H9 (cell line): ENCODE data around the gene RDH11. TPM values are rescaled to one million over a fixed set of nuclear protein-coding genes. Genes with fewer than 3 reads are reported as not detected.

Experiments
- DNase-seq: peaks from one replicate; pipeline ENCODE4 v3.0.0-alpha.2; 2017
- H2AFZ ChIP-seq: one replicate; pipeline ENCODE4 v1.6.1; 2013; ENCODE audit warnings: mild to moderate bottlenecking, low read length, control low read depth, moderate library complexity
- H2AK5ac ChIP-seq: 2 replicates; pipeline ENCODE4 v1.6.1; 2013; ENCODE audit warnings: low read length, control low read depth, mixed read lengths; ENCODE audit not compliant: insufficient read length
- H2BK120ac ChIP-seq: one replicate; pipeline ENCODE4 v1.6.1; 2013; ENCODE audit warnings: low read depth, mild to moderate bottlenecking, low read length, control low read depth, inconsistent platforms; ENCODE audit not compliant: poor library complexity, severe bottlenecking
- H2BK12ac ChIP-seq: 2 replicates; pipeline ENCODE4 v1.6.1; 2013; ENCODE audit warnings: low read length, control low read depth, mixed read lengths, low read depth; ENCODE audit not compliant: insufficient read length
- H2BK15ac ChIP-seq: 2 replicates; pipeline ENCODE4 v1.6.1; 2013; ENCODE audit warnings: low read depth, low read length, control low read depth
- H2BK20ac ChIP-seq: one replicate; pipeline ENCODE4 v1.6.1; 2013; ENCODE audit warnings: low read depth, mild to moderate bottlenecking, low read length, control low read depth, inconsistent platforms; ENCODE audit not compliant: poor library complexity, severe bottlenecking
- H2BK5ac ChIP-seq: 2 replicates; pipeline ENCODE4 v1.6.1; 2013; ENCODE audit warnings: low read length, control low read depth, mixed read lengths; ENCODE audit not compliant: insufficient read length
- H3K14ac ChIP-seq: 2 replicates; pipeline ENCODE4 v1.6.1; 2013; ENCODE audit warnings: low read length, control low read depth; ENCODE audit not compliant: insufficient read depth
- H3K18ac ChIP-seq: 2 replicates; pipeline ENCODE4 v1.6.1; 2013; ENCODE audit warnings: low read depth, mild to moderate bottlenecking, mixed read lengths, low read length, control low read depth; ENCODE audit not compliant: insufficient read length
- H3K23ac ChIP-seq: 2 replicates; pipeline ENCODE4 v1.6.1; 2013; ENCODE audit warnings: low read length, control low read depth, mixed read lengths, low read depth; ENCODE audit not compliant: insufficient read length
- H3K23me2 ChIP-seq: 2 replicates; pipeline ENCODE4 v1.6.1; 2013; ENCODE audit warnings: low read depth, mild to moderate bottlenecking, mixed read lengths, low read length, control low read depth; ENCODE audit not compliant: insufficient read length, poor library complexity, severe bottlenecking
- H3K27ac ChIP-seq: 2 replicates; pipeline ENCODE4 v1.5.1; 2013; ENCODE audit warnings: low read length, control low read depth, mixed read lengths, low read depth; ENCODE audit not compliant: insufficient read length
- H3K27me3 ChIP-seq: 2 replicates; pipeline ENCODE4 v1.6.1; 2013; ENCODE audit warnings: low read length, control low read depth, inconsistent platforms; ENCODE audit not compliant: insufficient read depth
- H3K4ac ChIP-seq: 2 replicates; pipeline ENCODE4 v1.6.1; 2013; ENCODE audit warnings: low read depth, mild to moderate bottlenecking, control low read depth, inconsistent platforms, low read length, moderate library complexity
- H3K4me1 ChIP-seq: 2 replicates; pipeline ENCODE4 v1.6.1; 2013; ENCODE audit warnings: low read length, control low read depth, inconsistent platforms; ENCODE audit not compliant: insufficient read depth
- H3K4me2 ChIP-seq: 2 replicates; pipeline ENCODE4 v1.6.1; 2013; ENCODE audit warnings: low read length, control low read depth, mixed read lengths; ENCODE audit not compliant: insufficient read length, insufficient read depth
- H3K56ac ChIP-seq: 2 replicates; pipeline ENCODE4 v1.6.1; 2013; ENCODE audit warnings: low read depth, mild to moderate bottlenecking, mixed read lengths, low read length, control low read depth; ENCODE audit not compliant: insufficient read length
- H3K79me1 ChIP-seq: 2 replicates; pipeline ENCODE4 v1.6.1; 2013; ENCODE audit warnings: low read depth, mild to moderate bottlenecking, moderate library complexity, low read length, control low read depth, inconsistent platforms; ENCODE audit not compliant: insufficient read depth, poor library complexity, severe bottlenecking
- H3K79me2 ChIP-seq: 2 replicates; pipeline ENCODE4 v1.6.1; 2013; ENCODE audit warnings: low read length, control low read depth, inconsistent platforms; ENCODE audit not compliant: insufficient read depth
- H3K9ac ChIP-seq: 2 replicates; pipeline ENCODE4 v1.6.1; 2013; ENCODE audit warnings: low read length, control low read depth, mixed read lengths; ENCODE audit not compliant: insufficient read length; ENCODE audit errors: extremely low read depth
- H3K9me3 ChIP-seq: one replicate; pipeline ENCODE4 v1.6.1; 2013; ENCODE audit warnings: low read depth, low read length, inconsistent platforms; ENCODE audit not compliant: control insufficient read depth
- H3T11ph ChIP-seq: one replicate; pipeline ENCODE4 v1.6.1; 2013; ENCODE audit warnings: mild to moderate bottlenecking, low read length, control low read depth, inconsistent platforms
- H4K20me1 ChIP-seq: one replicate; pipeline ENCODE4 v1.6.1; 2013; ENCODE audit not compliant: control insufficient read depth, insufficient read length, insufficient read depth
- H4K5ac ChIP-seq: 2 replicates; pipeline ENCODE4 v1.6.1; 2013; ENCODE audit warnings: low read depth, mild to moderate bottlenecking, mixed read lengths, low read length, control low read depth; ENCODE audit not compliant: insufficient read length
- H4K8ac ChIP-seq: replicated peaks from 2 replicates; pipeline ENCODE4 v1.6.1; 2013; ENCODE audit warnings: low read length, control low read depth, mixed read lengths, low read depth; ENCODE audit not compliant: insufficient read length
- H4K91ac ChIP-seq: 2 replicates; pipeline ENCODE4 v1.6.1; 2013; ENCODE audit warnings: low read depth, mild to moderate bottlenecking, moderate library complexity, mixed read lengths, low read length, control low read depth; ENCODE audit not compliant: insufficient read length
- H3K27ac Mint-ChIP-seq, 3 experiments: 2 replicates in 2 of 3; 3 replicates in 1 of 3; pipeline ENCODE4 v1.8.0; 2020 to 2021; ENCODE audit warnings: mixed read lengths in 3 of 3, mild to moderate bottlenecking in 1 of 3, moderate library complexity in 1 of 3
- H3K27me3 Mint-ChIP-seq: 2 replicates; pipeline ENCODE4 v1.8.0; 2021; ENCODE audit warnings: low read depth, mild to moderate bottlenecking, moderate library complexity, mixed read lengths
- H3K36me3 Mint-ChIP-seq, 3 experiments: 2 replicates in 2 of 3; 3 replicates in 1 of 3; pipeline ENCODE4 v1.8.0; 2020 to 2021; ENCODE audit warnings: low read depth in 3 of 3, mixed read lengths in 3 of 3; ENCODE audit not compliant: insufficient read depth in 1 of 3
- H3K4me1 Mint-ChIP-seq, 2 experiments: 2 replicates each; pipeline ENCODE4 v1.8.0; 2020; ENCODE audit warnings: mixed read lengths in 2 of 2
- H3K4me3 Mint-ChIP-seq, 2 experiments: 2 replicates in 1 of 2; 3 replicates in 1 of 2; pipeline ENCODE4 v1.8.0; 2020 to 2021; ENCODE audit warnings: mild to moderate bottlenecking in 2 of 2, mixed read lengths in 2 of 2, moderate library complexity in 1 of 2
- H3K9me3 Mint-ChIP-seq, 2 experiments: 2 replicates in 1 of 2; 3 replicates in 1 of 2; pipeline ENCODE4 v1.8.0; 2020; ENCODE audit warnings: mild to moderate bottlenecking in 2 of 2, mixed read lengths in 2 of 2, moderate library complexity in 1 of 2
- CTCF ChIP-seq: fragments of 200-600 bp; sonication (generic); conservative IDR thresholded peaks from 3 replicates; pipeline ENCODE4 v1.8.0; 2021; ENCODE audit warnings: antibody characterized with exemption, mild to moderate bottlenecking
- WGBS: extraction: QIAGEN DNeasy Blood & Tissue Kit; methylation state at CpG from one replicate; pipeline ENCODE4 v1.1.7; 2013; ENCODE audit warnings: missing lambda C conversion rate, low lambda C conversion rate, mixed read lengths; ENCODE audit not compliant: insufficient read length; ENCODE audit errors: extremely low coverage; 5-methylcytosine and 5-hydroxymethylcytosine counted together
- total RNA-seq: library from RNA; stranded (reverse); gene quantifications from 2 replicates; pipeline ENCODE4 v1.2.1, GENCODE V29; 2021

RDH11 gene
- total RNA-seq, 1 experiment from 2014 or later = 83.4 TPM

GRCh38 chr14:67633451-67634147 is 62.0 kb downstream of the RDH11 start:
- Histone ChIP-seq H3K79me2 (no peaks in the 10 kb centered on the region), H3K9ac (no peak overlapping the region), H3K4me2 (no peak overlapping the region), H3K14ac (no peak overlapping the region), H2BK12ac (no peak overlapping the region), H2BK5ac (no peak overlapping the region), H3K56ac (no peak overlapping the region), H3K27ac (no peak overlapping the region), H2BK15ac (no peak overlapping the region), H3K9me3 (no peaks in the 10 kb centered on the region), H2AFZ (no peak overlapping the region), H4K20me1 (no peaks in the 10 kb centered on the region), H4K8ac (no peak overlapping the region), H3K23me2 (no peaks in the 10 kb centered on the region), H3K18ac (no peak overlapping the region), H4K91ac (no peak overlapping the region), H3K79me1 (no peaks in the 10 kb centered on the region), H3T11ph (no peak overlapping the region), H3K4ac (no peak overlapping the region), H2BK120ac (no peak overlapping the region), H3K4me1 (no peaks in the 10 kb centered on the region), H3K27me3 (no peaks in the 10 kb centered on the region), H2BK20ac (no peak overlapping the region), H3K23ac (no peak overlapping the region), H2AK5ac (no peak overlapping the region), H4K5ac (no peak overlapping the region)
- no peak overlapping the region for H3K4me3 Mint-ChIP-seq
- TF ChIP-seq CTCF = no peak
- H3K9me3 Mint-ChIP-seq = no peaks in the 10 kb centered on the region
- H3K27me3 Mint-ChIP-seq = no peaks in the 10 kb centered on the region
- DNase-seq = no peak
- no CpG with 5 or more reads among the region's 5 CpGs for WGBS
- H3K27ac Mint-ChIP-seq = no peak overlapping the region; a peak in 1 of 7 replicates
- peaks cover 5 to 6% (median 6%) of the 10 kb centered on the region in 3 experiments; a peak in 5 of 7 replicates for H3K36me3 Mint-ChIP-seq
- H3K4me1 Mint-ChIP-seq = no peaks in the 10 kb centered on the region
